Endothelial cell of umbilical vein (primary cell): Measurements from ENCODE around the gene OSBPL8.

Experiments
- EZH2 ChIP-seq: IDR thresholded peaks from 2 replicates; pipeline ENCODE4 v1.6.1; 2012; ENCODE audit warnings: borderline replicate concordance, low read depth, mild to moderate bottlenecking, moderate library complexity, low read length, inconsistent platforms; ENCODE audit not compliant: severe bottlenecking
- FOS ChIP-seq: IDR thresholded peaks from 2 replicates; pipeline ENCODE4 v1.6.1; 2011; ENCODE audit warnings: mild to moderate bottlenecking, low read length, moderate library complexity, borderline replicate concordance; ENCODE audit not compliant: insufficient read depth
- JUN ChIP-seq: IDR thresholded peaks from 2 replicates; pipeline ENCODE4 v1.6.1; 2011; ENCODE audit warnings: borderline replicate concordance, low read depth; ENCODE audit not compliant: insufficient read length, insufficient read depth
- MYC ChIP-seq: IDR thresholded peaks from one replicate; pipeline ENCODE4 v1.6.1; 2011; ENCODE audit warnings: mild to moderate bottlenecking, low read depth, low read length
- POLR2A ChIP-seq: IDR thresholded peaks from 2 replicates; pipeline ENCODE4 v1.6.1; 2012; ENCODE audit warnings: low read depth, mild to moderate bottlenecking, control low read depth, low read length
- POLR2AphosphoS5 ChIP-seq: IDR thresholded peaks from 2 replicates; pipeline ENCODE4 v1.6.1; 2012; ENCODE audit warnings: low read depth, mild to moderate bottlenecking, control low read depth, low read length, moderate library complexity; ENCODE audit not compliant: insufficient read depth
- TF ChIP-seq, protein P1 (sequence below), 2 donors: IDR thresholded peaks; 1 replicate in 1 of 2; 2 replicates in 1 of 2; pipeline ENCODE4 v1.5.1; 2011; ENCODE audit warnings: low read length in 2 of 2, mild to moderate bottlenecking in 2 of 2, moderate library complexity in 2 of 2, control low read depth in 1 of 2, inconsistent platforms in 1 of 2, low read depth in 1 of 2; ENCODE audit not compliant: insufficient read depth in 1 of 2; ENCODE audit errors: extremely low read depth in 1 of 2
- TF ChIP-seq, protein P2 (sequence below): IDR thresholded peaks from 2 replicates; pipeline ENCODE4 v1.6.1; 2011; ENCODE audit not compliant: insufficient read depth, insufficient read length

DNA sequence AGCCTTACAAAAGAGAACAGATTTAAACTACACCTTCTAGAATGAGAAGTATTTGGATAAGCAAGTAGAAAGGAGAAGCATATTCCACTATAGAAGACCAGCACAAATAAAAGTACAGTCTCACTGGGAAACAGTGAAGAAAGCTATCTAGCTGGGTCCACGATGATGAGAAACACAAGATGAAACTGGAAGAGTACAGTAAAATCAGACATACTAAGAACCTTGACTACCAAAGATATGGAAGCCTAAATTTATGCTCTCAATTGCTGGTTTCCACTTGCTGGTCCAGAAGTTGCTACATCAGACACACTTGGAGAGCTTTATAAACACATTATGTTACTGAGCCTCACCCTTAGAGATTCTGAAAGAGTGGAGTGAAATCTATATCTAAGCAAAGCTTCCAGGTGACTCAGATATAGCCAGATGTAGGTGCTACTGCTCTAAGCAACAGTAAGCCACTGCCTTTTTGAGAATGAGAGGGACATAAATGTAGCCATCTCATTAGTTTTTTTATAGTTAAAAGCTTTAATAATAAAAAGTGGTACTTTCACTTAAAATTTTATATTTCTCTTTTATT, 115.1 kb downstream of the OSBPL8 start:
- no peak for TF ChIP-seq MYC
- TF ChIP-seq POLR2AphosphoS5 = no peak
- TF ChIP-seq, protein P1, sequence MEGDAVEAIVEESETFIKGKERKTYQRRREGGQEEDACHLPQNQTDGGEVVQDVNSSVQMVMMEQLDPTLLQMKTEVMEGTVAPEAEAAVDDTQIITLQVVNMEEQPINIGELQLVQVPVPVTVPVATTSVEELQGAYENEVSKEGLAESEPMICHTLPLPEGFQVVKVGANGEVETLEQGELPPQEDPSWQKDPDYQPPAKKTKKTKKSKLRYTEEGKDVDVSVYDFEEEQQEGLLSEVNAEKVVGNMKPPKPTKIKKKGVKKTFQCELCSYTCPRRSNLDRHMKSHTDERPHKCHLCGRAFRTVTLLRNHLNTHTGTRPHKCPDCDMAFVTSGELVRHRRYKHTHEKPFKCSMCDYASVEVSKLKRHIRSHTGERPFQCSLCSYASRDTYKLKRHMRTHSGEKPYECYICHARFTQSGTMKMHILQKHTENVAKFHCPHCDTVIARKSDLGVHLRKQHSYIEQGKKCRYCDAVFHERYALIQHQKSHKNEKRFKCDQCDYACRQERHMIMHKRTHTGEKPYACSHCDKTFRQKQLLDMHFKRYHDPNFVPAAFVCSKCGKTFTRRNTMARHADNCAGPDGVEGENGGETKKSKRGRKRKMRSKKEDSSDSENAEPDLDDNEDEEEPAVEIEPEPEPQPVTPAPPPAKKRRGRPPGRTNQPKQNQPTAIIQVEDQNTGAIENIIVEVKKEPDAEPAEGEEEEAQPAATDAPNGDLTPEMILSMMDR (IDR thresholded peaks at IDR 0.05; ENCODE audit: extremely low read depth in 1 of 2, insufficient read depth in 1 of 2, low read depth in 1 of 2, low read length in 2 of 2) = no peak
- no peak for TF ChIP-seq POLR2A
- TF ChIP-seq, protein P2, sequence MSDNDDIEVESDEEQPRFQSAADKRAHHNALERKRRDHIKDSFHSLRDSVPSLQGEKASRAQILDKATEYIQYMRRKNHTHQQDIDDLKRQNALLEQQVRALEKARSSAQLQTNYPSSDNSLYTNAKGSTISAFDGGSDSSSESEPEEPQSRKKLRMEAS = no peak
- no peak for TF ChIP-seq EZH2
- TF ChIP-seq FOS = no peak
- no peak for TF ChIP-seq JUN
